Skeletal muscle tissue (tissue), 4 donors: Measurements from ENCODE around the gene SPG7. TPM values are rescaled to one million over a fixed set of nuclear protein-coding genes. Genes with fewer than 3 reads are reported as not detected.

Experiments used
- H3K27ac ChIP-seq: one replicate; pipeline ENCODE4 v1.7.0; 2013; ENCODE audit warnings: mild to moderate bottlenecking, low read depth, low read length, inconsistent platforms
- H3K27me3 ChIP-seq, 3 donors: one replicate each; pipeline ENCODE4 v1.7.0; 2013; ENCODE audit warnings: low read length in 3 of 3; ENCODE audit not compliant: control insufficient read depth in 3 of 3, insufficient read depth in 3 of 3
- H3K36me3 ChIP-seq, 3 donors: one replicate each; pipeline ENCODE4 v1.7.0; 2013; ENCODE audit warnings: low read length in 3 of 3; ENCODE audit not compliant: control insufficient read depth in 3 of 3, insufficient read depth in 3 of 3
- H3K4me1 ChIP-seq, 3 donors: one replicate each; pipeline ENCODE4 v1.7.0; 2013; ENCODE audit warnings: low read length in 3 of 3, mild to moderate bottlenecking in 3 of 3; ENCODE audit not compliant: control insufficient read depth in 3 of 3, insufficient read depth in 3 of 3
- H3K4me3 ChIP-seq, 3 donors: one replicate each; pipeline ENCODE4 v1.7.0; 2013; ENCODE audit warnings: low read length in 3 of 3
- H3K9ac ChIP-seq, 3 donors: one replicate each; pipeline ENCODE4 v1.7.0; 2013; ENCODE audit warnings: low read length in 3 of 3, mild to moderate bottlenecking in 3 of 3, moderate library complexity in 2 of 3, low read depth in 1 of 3
- H3K9me3 ChIP-seq, 3 donors: one replicate each; pipeline ENCODE4 v1.7.0; 2013; ENCODE audit warnings: low read length in 3 of 3; ENCODE audit not compliant: control insufficient read depth in 3 of 3
- total RNA-seq: library from RNA; depleted of rRNA; stranded (reverse); fragments of >200 nt; gene quantifications from one replicate; pipeline ENCODE4 v1.2.3, GENCODE V29; 2014
- donor health status: Osteomylitis.

The SPG7 gene
- total RNA-seq, 1 donor from 2014 or later, result 83.0 TPM

- Histone ChIP-seq H3K36me3 (no peaks in the 10 kb centered on the region), H3K9ac (peak overlapping the region in 1 of 3 donors; percentile 42), H3K27me3 (no peaks in the 10 kb centered on the region), H3K27ac (peak overlapping the region; percentile 73), H3K4me3 (no peak overlapping the region), H3K4me1 (peaks cover 66 to 80% (median 73%) of the 10 kb centered on the region in 3 donors), H3K9me3 (no peaks in the 10 kb centered on the region)
Observed at GRCh38 chr16:89484041-89484501, 24.1 kb upstream of the SPG7 start.

DNA sequence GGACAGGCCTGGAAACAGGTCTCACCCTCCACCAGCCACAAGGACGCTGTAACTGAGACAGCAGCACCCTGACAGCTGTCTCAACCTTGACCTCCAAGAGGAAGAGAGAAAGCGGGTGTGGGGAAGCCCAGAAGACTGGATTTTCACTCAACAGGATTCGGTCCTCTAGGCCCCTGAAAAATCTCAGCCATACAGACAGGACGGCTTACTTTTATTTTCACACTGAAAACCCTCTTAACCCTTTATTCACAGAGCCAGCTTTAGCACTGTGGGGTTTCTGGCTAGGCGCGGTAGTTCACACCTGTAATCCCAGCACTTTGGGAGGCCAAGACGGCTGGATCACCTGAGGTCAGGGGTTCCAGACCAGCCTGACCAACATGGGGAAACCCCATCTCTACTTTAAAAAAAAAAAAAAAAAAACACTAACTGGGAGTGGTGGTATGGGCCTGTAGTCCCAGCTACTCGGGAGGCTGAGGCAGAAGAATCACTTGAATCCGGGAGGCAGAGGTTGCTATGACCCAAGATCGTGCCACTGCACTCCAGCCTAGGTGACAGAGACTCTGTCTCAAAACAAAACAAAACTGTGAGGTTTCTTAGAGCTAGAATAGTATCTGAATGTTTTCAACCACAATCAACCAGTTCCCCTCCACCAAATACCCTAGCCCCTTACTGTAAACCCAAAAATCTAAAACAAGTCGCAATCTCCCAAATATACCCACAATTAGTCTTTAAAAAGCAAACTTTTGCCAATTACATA, 23.1 kb upstream of the SPG7 start:
- no peaks in the 10 kb centered on the region for H3K27me3 ChIP-seq
- peak overlapping the region; percentile 73 for H3K27ac ChIP-seq
- peak overlapping the region in 2 of 3 donors; percentile 0 to 15 for H3K4me3 ChIP-seq
- H3K36me3 ChIP-seq, result no peaks in the 10 kb centered on the region
- no peaks in the 10 kb centered on the region for H3K9me3 ChIP-seq
- peak overlapping the region; percentile 1 to 66 (median 12) for H3K9ac ChIP-seq
- peaks cover 66 to 79% (median 72%) of the 10 kb centered on the region in 3 donors for H3K4me1 ChIP-seq

- Histone ChIP-seq H3K4me3 (no peak overlapping the region), H3K9ac (peak overlapping the region; percentile 12 to 66 (median 38)), H3K27ac (peak overlapping the region; percentile 73), H3K9me3 (no peaks in the 10 kb centered on the region), H3K4me1 (peaks cover 61 to 75% (median 69%) of the 10 kb centered on the region in 3 donors), H3K27me3 (no peaks in the 10 kb centered on the region), H3K36me3 (no peaks in the 10 kb centered on the region)
Observed at GRCh38 chr16:89485701-89486246, 22.4 kb upstream of the SPG7 start.

DNA sequence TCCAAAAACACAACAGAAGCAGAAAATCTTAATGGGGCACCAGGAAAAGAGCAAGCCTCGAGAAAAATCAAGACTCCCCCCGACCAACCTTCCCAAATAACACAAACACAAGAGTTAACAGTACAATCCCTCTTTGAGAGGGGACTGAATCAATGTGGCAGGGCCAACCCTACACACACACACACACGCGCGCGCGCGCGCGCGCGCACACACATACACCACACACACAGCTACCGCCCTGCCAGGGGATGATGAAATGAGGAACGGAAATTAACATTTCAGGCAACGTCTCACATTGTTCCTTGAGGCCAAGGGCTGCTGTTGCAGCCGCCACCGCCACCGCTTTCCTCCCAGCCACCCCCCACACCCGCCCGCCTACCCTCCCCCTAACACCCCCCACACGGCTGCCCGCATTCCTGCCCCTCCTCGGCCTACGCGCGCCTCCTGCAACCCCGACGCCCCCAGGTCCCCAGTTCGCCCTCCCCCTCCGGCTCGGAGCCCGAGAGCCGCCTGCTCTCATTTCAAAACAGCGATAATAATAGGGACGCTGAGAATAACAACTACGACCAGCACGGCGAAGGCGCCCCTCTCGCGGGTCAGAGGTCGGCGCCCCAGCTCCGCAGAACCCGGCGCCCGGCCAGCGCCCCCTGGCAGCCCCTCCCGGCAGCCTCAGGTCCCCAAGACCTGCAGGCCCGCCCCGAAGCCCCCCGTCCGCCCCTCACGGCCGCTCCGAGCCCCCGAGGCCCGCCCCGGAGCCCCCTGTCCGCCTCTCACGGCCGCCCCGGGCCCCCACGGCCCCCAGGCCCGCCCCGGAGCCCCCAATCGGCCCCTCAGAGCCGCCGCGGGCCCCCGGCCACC, 18.9 kb upstream of the SPG7 start:
- peaks cover 47 to 65% (median 55%) of the 10 kb centered on the region in 3 donors for H3K4me1 ChIP-seq
- H3K4me3 ChIP-seq, result peak overlapping the region; percentile 52 to 68 (median 55)
- no peaks in the 10 kb centered on the region for H3K36me3 ChIP-seq
- peak overlapping the region; percentile 85 for H3K27ac ChIP-seq
- H3K9me3 ChIP-seq, result no peaks in the 10 kb centered on the region
- H3K9ac ChIP-seq, result peak overlapping the region; percentile 68 to 78 (median 70)
- no peaks in the 10 kb centered on the region for H3K27me3 ChIP-seq

- H3K4me3 ChIP-seq, result peak overlapping the region in 2 of 3 donors; percentile 52 to 67
- no peaks in the 10 kb centered on the region for H3K36me3 ChIP-seq
- peaks cover 41 to 61% (median 49%) of the 10 kb centered on the region in 3 donors for H3K4me1 ChIP-seq
- no peaks in the 10 kb centered on the region for H3K27me3 ChIP-seq
- peak overlapping the region; percentile 85 for H3K27ac ChIP-seq
- peak overlapping the region; percentile 43 to 87 (median 77) for H3K9ac ChIP-seq
- no peaks in the 10 kb centered on the region for H3K9me3 ChIP-seq
Observed at GRCh38 chr16:89489898-89490438, 18.2 kb upstream of the SPG7 start.

- Histone ChIP-seq H3K4me1 (peaks cover 34 to 58% (median 43%) of the 10 kb centered on the region in 3 donors), H3K27ac (peak within 1 kb of the TSS; percentile 92), H3K9ac (peak within 1 kb of the TSS; percentile 85 to 92 (median 87)), H3K4me3 (peak within 1 kb of the TSS; percentile 82 to 90 (median 84)), H3K36me3 (no peaks in the 10 kb centered on the region), H3K9me3 (no peaks in the 10 kb centered on the region), H3K27me3 (no peaks in the 10 kb centered on the region)
Observed at GRCh38 chr16:89490439-89491237, 17.6 kb upstream of the SPG7 start, which contains the start of gene ANKRD11. ANKRD11 (minus strand) TSS chr16:89490561; CDS start chr16:89317019, 173,542 bp downstream.

DNA sequence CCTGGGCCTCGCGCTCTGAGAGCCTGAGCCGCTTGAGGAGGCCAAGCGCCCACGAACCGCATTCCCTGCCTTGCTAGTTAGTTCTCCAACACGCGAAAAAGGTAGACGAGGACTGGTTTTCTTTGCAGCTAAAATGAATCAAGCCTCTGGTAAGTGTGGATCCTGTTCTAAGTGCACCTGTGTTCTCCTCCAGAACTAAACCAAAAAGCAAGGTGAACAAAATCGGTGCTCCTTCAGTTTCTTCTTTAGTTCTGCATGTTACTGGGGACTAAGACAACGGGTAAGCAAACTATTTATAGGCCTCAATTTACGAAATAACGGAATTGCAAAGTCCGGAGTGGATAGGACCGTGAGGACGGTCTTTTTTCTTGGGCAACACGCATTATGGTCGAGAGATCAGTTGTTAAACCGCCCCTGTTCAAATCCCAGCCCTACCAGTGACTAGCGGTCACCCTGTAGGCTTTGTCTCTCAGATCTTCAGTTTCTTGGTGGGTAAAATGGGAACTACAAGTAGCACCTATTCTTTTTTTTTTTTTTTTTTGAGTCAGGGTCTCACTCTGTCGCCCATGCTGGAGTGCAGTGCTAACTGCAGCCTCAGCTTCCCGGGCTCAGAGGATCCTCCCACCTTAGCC, 16.8 kb upstream of the SPG7 start:
- Histone ChIP-seq H3K4me3 (peak overlapping the region; percentile 82 to 90 (median 84)), H3K36me3 (no peaks in the 10 kb centered on the region), H3K4me1 (peaks cover 27 to 50% (median 36%) of the 10 kb centered on the region in 3 donors), H3K27ac (peak overlapping the region; percentile 92), H3K27me3 (no peaks in the 10 kb centered on the region), H3K9ac (peak overlapping the region; percentile 85 to 92 (median 87)), H3K9me3 (no peaks in the 10 kb centered on the region)

DNA sequence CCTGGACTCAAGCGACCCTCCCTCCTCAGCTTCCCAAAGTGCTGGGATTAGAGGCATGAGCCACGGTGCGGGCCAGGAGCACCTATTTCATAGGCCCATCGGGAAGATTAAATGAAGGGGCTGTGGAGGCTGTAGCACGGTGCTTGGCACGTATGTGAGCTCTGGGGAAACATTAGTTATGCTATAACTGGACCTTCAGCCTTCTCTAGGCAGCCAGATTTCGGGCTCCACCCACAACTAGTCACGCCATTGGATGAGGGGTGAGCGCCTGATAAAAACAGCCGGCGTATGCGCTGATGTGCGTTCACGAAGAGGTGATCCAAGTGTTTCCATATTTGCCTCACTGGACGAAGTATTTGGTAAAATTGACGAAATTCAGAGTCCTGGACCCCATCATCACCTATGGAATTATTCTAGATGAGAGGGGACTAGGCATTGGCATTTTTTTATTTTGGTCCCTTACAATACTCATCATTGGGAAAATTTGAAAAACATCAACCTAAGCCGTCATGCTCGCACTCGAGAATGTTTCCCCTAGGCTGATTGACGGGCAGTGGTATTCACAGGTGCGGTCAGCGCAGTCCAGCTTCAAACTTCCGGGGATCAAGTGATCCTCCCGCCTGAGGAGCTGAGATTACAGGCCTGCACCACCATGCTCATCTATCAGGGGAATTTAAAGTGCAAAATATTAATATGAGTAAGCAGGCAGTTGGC, 16.1 kb upstream of the SPG7 start:
- Histone ChIP-seq H3K9me3 (no peaks in the 10 kb centered on the region), H3K4me1 (peaks cover 23 to 46% (median 34%) of the 10 kb centered on the region in 3 donors), H3K36me3 (no peaks in the 10 kb centered on the region), H3K4me3 (peak overlapping the region; percentile 82 to 90 (median 84)), H3K27me3 (no peaks in the 10 kb centered on the region), H3K9ac (peak overlapping the region; percentile 85 to 92 (median 87)), H3K27ac (peak overlapping the region; percentile 92)
